GM12878 (cell line): ENCODE measurements around the gene DUS1L.

Source experiments
- CTCF ChIP-seq, 3 experiments: IDR thresholded peaks in 2 of 3; conservative IDR thresholded peaks in 1 of 3; 2 replicates each; pipeline ENCODE4 v1.5.1; 2011; ENCODE audit warnings: low read depth in 3 of 3, low read length in 3 of 3, mild to moderate bottlenecking in 3 of 3, control low read depth in 2 of 3, moderate library complexity in 2 of 3, inconsistent platforms in 1 of 3, mixed read lengths in 1 of 3; ENCODE audit not compliant: control insufficient read depth in 2 of 3, insufficient read depth in 1 of 3; ENCODE audit errors: extremely low read depth in 1 of 3
- YY1 ChIP-seq: IDR thresholded peaks from 2 replicates; pipeline ENCODE4 v1.6.1; 2011; ENCODE audit warnings: low read depth, mild to moderate bottlenecking, low read length

GRCh38 chr17:82031303-82031884 lies 34.2 kb downstream of the DUS1L start, which contains the start of gene RAC3:
- TF ChIP-seq YY1 (no peak), CTCF (IDR thresholded peaks at IDR 0.05 in 2 of 3, conservative IDR thresholded peaks at IDR 0.05 in 1 of 3; ENCODE audit: control insufficient read depth in 2 of 3, extremely low read depth in 1 of 3, insufficient read depth in 1 of 3, low read depth in 3 of 3, low read length in 3 of 3) (no peak)
